Measurements from ENCODE around the gene THUMPD1.

THUMPD1 gene

GRCh38 chr16:20689668-20690067, 52.0 kb downstream of the THUMPD1 start:
- no peak for DNase-seq

GRCh38 chr16:20683812-20684211, 57.8 kb downstream of the THUMPD1 start:
- DNase-seq: no peak

Data from OCI-M1 (cell line).